Breast epithelium (tissue), 4 donors: ENCODE results near the gene NLRP6. TPM values are rescaled to one million over a fixed set of nuclear protein-coding genes. Genes with fewer than 3 reads are reported as not detected.

Experiments
- DNase-seq, 2 donors: peaks; one replicate each; pipeline ENCODE4 v3.0.0-alpha.2; 2019; ENCODE audit warnings: low spot score in 2 of 2
- H3K27ac ChIP-seq, 2 donors: fragments of 200-600 bp; sonication (generic) in 1 of 2; one replicate each; pipeline ENCODE4 v1.5.1; 2016 to 2019; ENCODE audit warnings: mild to moderate bottlenecking in 1 of 2
- H3K27me3 ChIP-seq, 2 donors: fragments of 200-600 bp; sonication (generic) in 1 of 2; one replicate each; pipeline versions ENCODE4 v1.5.1 to v1.6.0; 2017 to 2019; ENCODE audit warnings: control low read depth in 1 of 2, mild to moderate bottlenecking in 1 of 2
- H3K36me3 ChIP-seq: fragments of 200-600 bp; one replicate; pipeline ENCODE4 v1.5.1; 2019
- H3K4me1 ChIP-seq, 2 donors: fragments of 200-600 bp; sonication (generic); one replicate each; pipeline ENCODE4 v1.5.1; 2016 to 2019; ENCODE audit warnings: control low read depth in 1 of 2
- H3K4me3 ChIP-seq, 3 donors: fragments of 200-600 bp; sonication (generic); 1 replicate in 2 of 3; 2 replicates in 1 of 3; pipeline ENCODE4 v1.5.1; 2016 to 2019; ENCODE audit warnings: mild to moderate bottlenecking in 3 of 3, moderate library complexity in 2 of 3
- H3K9me3 ChIP-seq, 2 donors: fragments of 200-600 bp; sonication (generic) in 1 of 2; one replicate each; pipeline ENCODE4 v1.5.1; 2016 to 2019; ENCODE audit warnings: control low read depth in 1 of 2
- CTCF ChIP-seq, 3 donors: fragments of 450-650 bp; IDR thresholded peaks; one replicate each; pipeline ENCODE4 v1.5.1; 2016 to 2017; ENCODE audit warnings: antibody characterized with exemption in 3 of 3, mild to moderate bottlenecking in 3 of 3, moderate library complexity in 3 of 3
- POLR2A ChIP-seq: fragments of 450-650 bp; IDR thresholded peaks from one replicate; pipeline ENCODE4 v1.6.1; 2016; ENCODE audit warnings: antibody characterized with exemption, mild to moderate bottlenecking, moderate library complexity
- POLR2AphosphoS5 ChIP-seq, 3 donors: sonication (generic); formaldehyde crosslinking; IDR thresholded peaks; one replicate each; pipeline ENCODE4 v1.6.1; 2017; ENCODE audit warnings: antibody characterized with exemption in 3 of 3
- intact Hi-C: fragments of 100-400 bp; cut with DNase I; formaldehyde crosslinking; loops from one replicate; pipeline ENCODE4 v1.15.1; 2023; ENCODE audit warnings: low total_unique reads
- total RNA-seq, 3 donors: library from RNA; depleted of rRNA; stranded (reverse); fragments of >200 nt; gene quantifications; one replicate each; pipeline ENCODE4 v1.1.0, GENCODE V29; 2016

Gene NLRP6
- total RNA-seq, 3 donors from 2014 or later: 0.59 to 3.7 (median 2.0) TPM

DNA sequence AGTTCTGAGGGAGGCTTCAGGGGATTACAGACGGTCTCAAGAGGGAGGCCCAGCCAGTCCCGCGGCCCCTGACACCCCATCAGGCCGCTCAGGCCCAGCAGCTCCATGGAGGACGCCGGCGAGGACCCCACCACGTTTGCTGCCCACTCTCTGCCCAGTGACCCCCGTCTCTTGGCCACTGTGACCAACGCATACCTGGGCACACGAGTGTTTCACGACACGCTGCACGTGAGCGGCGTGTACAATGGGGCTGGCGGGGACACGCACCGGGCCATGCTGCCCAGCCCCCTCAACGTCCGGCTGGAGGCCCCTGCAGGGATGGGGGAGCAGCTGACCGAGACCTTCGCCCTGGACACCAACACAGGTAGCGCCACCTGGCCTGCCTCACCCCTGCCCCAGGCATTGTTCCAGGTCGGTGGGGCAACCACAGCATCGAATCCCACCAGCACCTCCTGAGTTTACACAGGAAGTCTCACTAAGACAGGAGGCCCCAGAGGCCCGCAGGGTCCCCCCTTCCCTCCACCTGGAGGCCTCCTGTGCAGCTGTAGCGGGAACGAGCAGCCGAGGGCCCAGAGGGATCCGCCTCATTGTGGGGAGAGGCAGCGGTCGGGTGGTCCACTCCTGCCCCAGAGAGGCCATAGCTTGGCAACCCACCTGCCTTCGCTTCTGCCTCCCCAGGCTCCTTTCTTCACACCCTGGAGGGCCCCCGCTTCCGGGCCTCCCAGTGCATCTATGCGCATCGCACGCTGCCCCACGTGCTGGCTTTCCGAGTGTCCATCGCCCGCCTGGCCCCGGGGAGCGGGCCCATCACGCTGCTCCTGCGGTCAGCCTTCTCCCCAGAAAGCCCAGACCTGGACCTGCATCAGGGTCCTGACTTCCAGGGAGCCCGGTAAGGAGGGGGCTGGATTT is 11.8 kb downstream of the NLRP6 start:
- Histone ChIP-seq H3K4me1 (peaks cover 0 to 5% of the 10 kb centered on the region in 2 donors), H3K27me3 (peaks cover 0 to 3% of the 10 kb centered on the region in 2 donors), H3K9me3 (no peaks in the 10 kb centered on the region), H3K36me3 (no peaks in the 10 kb centered on the region), H3K4me3 (peak overlapping the region; percentile 68 to 97 (median 72)), H3K27ac (peak overlapping the region in 1 of 2 donors; percentile 80)
- peak in 1 of 2 donors; percentile 38 for DNase-seq
- no peak for TF ChIP-seq CTCF (IDR thresholded peaks at IDR 0.05)
- intact Hi-C loops: loop anchor here (2.0 kb wide), 1 partner anchor 37 kb away; no protein-coding TSS in a partner anchor

GRCh38 chr11:290621-291231 is 12.5 kb downstream of the NLRP6 start:
- Histone ChIP-seq H3K4me1 (peaks cover 0 to 5% of the 10 kb centered on the region in 2 donors), H3K27ac (no peak overlapping the region)
- DNase-seq: no peak

GRCh38 chr11:291281-292210 is 13.3 kb downstream of the NLRP6 start:
- intact Hi-C loops: no loop called here
- Histone ChIP-seq H3K36me3 (no peaks in the 10 kb centered on the region), H3K27ac (no peak overlapping the region), H3K9me3 (no peaks in the 10 kb centered on the region), H3K4me3 (no peak overlapping the region), H3K4me1 (peaks cover 0 to 5% of the 10 kb centered on the region in 2 donors), H3K27me3 (no peaks in the 10 kb centered on the region)
- DNase-seq: no peak
- TF ChIP-seq POLR2A (no peak), POLR2AphosphoS5 (IDR thresholded peaks at IDR 0.05) (no peak), CTCF (IDR thresholded peaks at IDR 0.05) (no peak)

More at GRCh38 chr11:290621-291231, 12.5 kb downstream of the NLRP6 start:
- no peak overlapping the region for H3K4me3 ChIP-seq
- no peak for TF ChIP-seq POLR2AphosphoS5 (IDR thresholded peaks at IDR 0.05)
- no peak for TF ChIP-seq CTCF (IDR thresholded peaks at IDR 0.05)
- TF ChIP-seq POLR2A: no peak
- no peaks in the 10 kb centered on the region for H3K9me3 ChIP-seq
- no peaks in the 10 kb centered on the region for H3K36me3 ChIP-seq
- H3K27me3 ChIP-seq: no peaks in the 10 kb centered on the region
- intact Hi-C loops: no loop called here

DNA sequence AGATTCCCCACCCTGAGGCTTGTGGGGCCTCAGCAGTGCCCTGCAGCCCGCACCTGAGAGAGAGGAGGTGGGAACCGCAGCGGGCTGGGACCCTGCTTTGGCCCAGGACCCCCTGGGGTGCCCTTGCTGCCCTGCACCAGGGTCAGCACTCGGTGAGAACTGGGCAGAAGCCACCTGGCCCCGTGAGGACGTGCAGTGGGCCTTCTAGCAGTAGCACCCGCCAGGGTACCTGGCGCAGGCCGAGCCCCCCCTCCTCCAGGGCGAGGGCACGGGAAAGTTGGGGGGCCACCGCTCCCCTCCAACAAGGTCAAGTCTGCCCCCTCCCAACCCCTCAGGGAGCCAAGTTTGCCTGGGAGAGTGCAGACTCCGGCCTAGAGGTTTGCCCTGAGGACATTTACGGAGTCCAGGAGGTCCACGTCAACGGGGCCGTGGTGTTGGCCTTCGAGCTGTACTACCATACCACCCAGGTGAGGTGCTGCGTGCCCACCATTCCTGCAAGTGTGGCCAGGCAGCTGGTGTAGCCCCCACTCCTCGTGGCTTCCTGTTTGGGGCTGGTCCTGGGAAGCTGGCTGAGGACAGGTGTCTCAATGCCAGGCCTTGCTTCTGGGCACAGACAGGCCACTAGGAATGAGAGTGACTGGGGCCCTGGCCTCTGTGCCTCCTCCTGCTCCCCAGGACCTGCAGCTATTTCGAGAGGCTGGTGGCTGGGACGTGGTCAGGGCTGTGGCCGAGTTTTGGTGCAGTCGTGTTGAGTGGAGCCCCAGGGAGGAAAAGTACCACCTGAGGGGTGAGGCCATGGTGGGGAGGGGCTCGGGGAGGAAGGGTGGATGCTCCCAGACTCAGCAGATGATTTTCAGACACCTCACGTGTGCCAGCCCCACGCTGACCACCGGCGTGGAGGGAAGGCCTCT is 14.3 kb downstream of the NLRP6 start:
- no peak for TF ChIP-seq CTCF (IDR thresholded peaks at IDR 0.05)
- no peak for TF ChIP-seq POLR2A
- no peak for TF ChIP-seq POLR2AphosphoS5 (IDR thresholded peaks at IDR 0.05)
- peaks cover 0 to 5% of the 10 kb centered on the region in 2 donors for H3K4me1 ChIP-seq
- no peaks in the 10 kb centered on the region for H3K36me3 ChIP-seq
- H3K4me3 ChIP-seq: no peak overlapping the region
- no peak overlapping the region for H3K27ac ChIP-seq
- no peaks in the 10 kb centered on the region for H3K27me3 ChIP-seq
- DNase-seq: no peak
- no peaks in the 10 kb centered on the region for H3K9me3 ChIP-seq
- intact Hi-C loops: no loop called here
